Sigmoid colon (tissue), 4 donors: ENCODE data around the gene CLOCK.

Experiments used
- CTCF ChIP-seq, 4 experiments: fragments of 450-650 bp in 3 of 4; fragments of 200-600 bp in 1 of 4; IDR thresholded peaks; one replicate each; pipeline ENCODE4 v1.5.1; 2016 to 2019; ENCODE audit warnings: antibody characterized with exemption in 4 of 4, mild to moderate bottlenecking in 3 of 4, moderate library complexity in 2 of 4
- EP300 ChIP-seq, 4 donors: sonication (generic); formaldehyde crosslinking; IDR thresholded peaks; one replicate each; pipeline ENCODE4 v1.6.1; 2017; ENCODE audit warnings: antibody characterized with exemption in 4 of 4
- POLR2A ChIP-seq, 2 donors: fragments of 450-650 bp; IDR thresholded peaks; one replicate each; pipeline ENCODE4 v1.6.1; 2016; ENCODE audit warnings: antibody characterized with exemption in 2 of 2, mild to moderate bottlenecking in 2 of 2, moderate library complexity in 2 of 2
- POLR2AphosphoS5 ChIP-seq, 4 donors: sonication (generic); formaldehyde crosslinking; IDR thresholded peaks; one replicate each; pipeline ENCODE4 v1.6.1; 2017; ENCODE audit warnings: antibody characterized with exemption in 4 of 4

GRCh38 chr4:55399581-55399980 lies 147.1 kb downstream of the CLOCK start:
- TF ChIP-seq CTCF (IDR thresholded peaks at IDR 0.05), result no peak
- TF ChIP-seq POLR2AphosphoS5 (IDR thresholded peaks at IDR 0.05), result no peak
- TF ChIP-seq EP300 (IDR thresholded peaks at IDR 0.05), result no peak
- TF ChIP-seq POLR2A (IDR thresholded peaks at IDR 0.05), result no peak
